Suppressor macrophage (primary cell): ENCODE results near the gene SART1.

ENCODE experiments used
- DNase-seq, 4 experiments: peaks; one replicate each; pipeline ENCODE4 v3.0.0-alpha.2; 2020 to 2022

Gene SART1

GRCh38 chr11:65965986-65966762 lies 4.6 kb downstream of the SART1 start:
- no peak for DNase-seq

GRCh38 chr11:65967329-65967934 lies 5.9 kb downstream of the SART1 start:
- DNase-seq: no peak

GRCh38 chr11:65968600-65969482 lies 7.3 kb downstream of the SART1 start:
- peak in 3 of 4 experiments; percentile 24 to 29 (median 28) for DNase-seq

GRCh38 chr11:65972116-65972515 lies 10.6 kb downstream of the SART1 start:
- DNase-seq: no peak

- no peak for DNase-seq
These were observed 12.0 kb downstream of the SART1 start for GRCh38 chr11:65973439-65974110.

- DNase-seq: no peak
These were observed 14.2 kb downstream of the SART1 start for GRCh38 chr11:65975771-65976170.

GRCh38 chr11:65976216-65977176 lies 15.0 kb downstream of the SART1 start:
- DNase-seq: no peak

GRCh38 chr11:65977621-65978390 lies 16.3 kb downstream of the SART1 start:
- no peak for DNase-seq

GRCh38 chr11:65978391-65979238 lies 17.1 kb downstream of the SART1 start:
- no peak for DNase-seq

GRCh38 chr11:65979261-65979759 lies 17.8 kb downstream of the SART1 start:
- no peak for DNase-seq

GRCh38 chr11:65981101-65981740 lies 19.7 kb downstream of the SART1 start:
- no peak for DNase-seq

- no peak for DNase-seq
These were observed 20.7 kb downstream of the SART1 start for GRCh38 chr11:65981972-65982823.

GRCh38 chr11:65982824-65983588 lies 21.5 kb downstream of the SART1 start:
- no peak for DNase-seq

- no peak for DNase-seq
These were observed 22.1 kb downstream of the SART1 start for GRCh38 chr11:65983589-65983987.

GRCh38 chr11:65987336-65987735 lies 25.8 kb downstream of the SART1 start:
- DNase-seq: no peak

GRCh38 chr11:65988791-65989592 lies 27.5 kb downstream of the SART1 start:
- DNase-seq: peak; percentile 94 to 97 (median 96)
